Measurements from ENCODE around the gene FBXL13.
"Not testable (repeated sequence)": the region's sequence is repeated elsewhere in the genome, so short reads cannot be mapped to it uniquely, and the experiment has no call there.

Gene FBXL13

GRCh38 chr7:102806613-102807012 is 268.0 kb downstream of the FBXL13 start:
- DNase-seq = no peak

GRCh38 chr7:102795987-102796595 is 278.5 kb downstream of the FBXL13 start:
- not testable (repeated sequence) for DNase-seq

- DNase-seq = not testable (repeated sequence)
Measured at GRCh38 chr7:102794567-102794966, 280.0 kb downstream of the FBXL13 start.

GRCh38 chr7:102791831-102792230 is 282.8 kb downstream of the FBXL13 start:
- not testable (repeated sequence) for DNase-seq

GRCh38 chr7:102791367-102791766 is 283.2 kb downstream of the FBXL13 start:
- DNase-seq = not testable (repeated sequence)

GRCh38 chr7:102790364-102791100 is 284.1 kb downstream of the FBXL13 start:
- not testable (repeated sequence) for DNase-seq

GRCh38 chr7:102788770-102789169 is 285.8 kb downstream of the FBXL13 start:
- not testable (repeated sequence) for DNase-seq

GRCh38 chr7:102780926-102781325 is 293.7 kb downstream of the FBXL13 start:
- not testable (repeated sequence) for DNase-seq

GRCh38 chr7:102778663-102779062 is 295.9 kb downstream of the FBXL13 start:
- DNase-seq = not testable (repeated sequence)

GRCh38 chr7:102776217-102776616 is 298.4 kb downstream of the FBXL13 start:
- not testable (repeated sequence) for DNase-seq

- DNase-seq = not testable (repeated sequence)
Measured at GRCh38 chr7:102770467-102770866, 304.1 kb downstream of the FBXL13 start.

- DNase-seq = not testable (repeated sequence)
Measured at GRCh38 chr7:102769657-102770192, 304.9 kb downstream of the FBXL13 start.

GRCh38 chr7:102763295-102763905 is 311.2 kb downstream of the FBXL13 start:
- DNase-seq = not testable (repeated sequence)

All from activated T-cell treated with anti-CD3 and anti-CD28 coated beads, Interleukin-2, amount 50 U/mL, for 1 hour (primary cell).